H1 (cell line): ENCODE data around the gene MTF2. TPM values are rescaled to one million over a fixed set of nuclear protein-coding genes. Genes with fewer than 3 reads are reported as not detected.
A peak's percentile ranks its signal among the peaks of the same experiment; 100 is the strongest.

Experiments
- CTCF ChIA-PET: fragments of 300-600 bp; sonication (Branson Sonifier 250); formaldehyde crosslinking; loops from one replicate; lab custom pipeline; 2021; ENCODE audit not compliant: partially characterized antibody; lab: Charles Lee
- POLR2A ChIA-PET: fragments of 300-600 bp; sonication (Branson Sonifier 250); formaldehyde crosslinking; loops from one replicate; lab custom pipeline; 2021; ENCODE audit warnings: inconsistent platforms; ENCODE audit not compliant: partially characterized antibody; lab: Charles Lee
- DNase-seq, 2 experiments: peaks; one replicate each; pipeline versions ENCODE4 v3.0.0 to v3.0.0-alpha.2; 2010 to 2022; ENCODE audit warnings: low spot score in 2 of 2, low read depth in 1 of 2, mixed read lengths in 1 of 2
- FAIRE-seq: peaks from 2 replicates; lab custom pipeline; 2011; peaks lifted over from hg19 to GRCh38; lab: Jason Lieb, UNC
- H2AFZ ChIP-seq: 2 replicates; pipeline ENCODE4 v1.8.1; 2012; ENCODE audit warnings: low read length, inconsistent platforms
- H2AK5ac ChIP-seq: 2 replicates; pipeline ENCODE4 v1.6.1; 2013; ENCODE audit warnings: low read depth, low read length
- H2BK120ac ChIP-seq: replicated peaks from 2 replicates; pipeline ENCODE3; 2013; ENCODE audit warnings: low read depth, low read length, inconsistent platforms
- H2BK12ac ChIP-seq: 2 replicates; pipeline ENCODE4 v1.6.1; 2013; ENCODE audit warnings: low read depth, low read length
- H2BK15ac ChIP-seq: 2 replicates; pipeline ENCODE4 v1.6.1; 2013; ENCODE audit warnings: low read length
- H2BK20ac ChIP-seq: 2 replicates; pipeline ENCODE4 v1.6.1; 2013; ENCODE audit warnings: low read length
- H2BK5ac ChIP-seq: 2 replicates; pipeline ENCODE4 v1.6.1; 2013; ENCODE audit warnings: low read depth, low read length
- H3K14ac ChIP-seq: 2 replicates; pipeline ENCODE4 v1.6.1; 2013; ENCODE audit warnings: inconsistent platforms; ENCODE audit not compliant: insufficient read length
- H3K18ac ChIP-seq: 2 replicates; pipeline ENCODE4 v1.6.1; 2013; ENCODE audit warnings: low read length; ENCODE audit errors: extremely low read depth
- H3K23ac ChIP-seq: 2 replicates; pipeline ENCODE4 v1.6.1; 2013; ENCODE audit warnings: inconsistent platforms; ENCODE audit not compliant: insufficient read length
- H3K23me2 ChIP-seq: 2 replicates; pipeline ENCODE4 v1.6.1; 2013; ENCODE audit warnings: low read depth, low read length
- H3K27ac ChIP-seq: 2 replicates; pipeline ENCODE4 v1.6.1; 2011; ENCODE audit warnings: low read depth, low read length, inconsistent platforms
- H3K27me3 ChIP-seq, 4 experiments: replicated peaks in 1 of 4; 1 replicate in 1 of 4; 2 replicates in 3 of 4; pipeline versions ENCODE4 v1.6.1 to v1.8.1; 2011 to 2013; ENCODE audit warnings: low read length in 3 of 4, mild to moderate bottlenecking in 3 of 4, inconsistent platforms in 2 of 4, mixed read lengths in 2 of 4, moderate library complexity in 1 of 4; ENCODE audit not compliant: control insufficient read depth in 3 of 4, insufficient read depth in 3 of 4; ENCODE audit errors: extremely low read depth in 1 of 4
- H3K36me3 ChIP-seq, 4 experiments: 2 replicates each; pipeline versions ENCODE4 v1.6.1 to v1.8.1; 2011 to 2013; ENCODE audit warnings: mild to moderate bottlenecking in 4 of 4, low read length in 3 of 4, moderate library complexity in 2 of 4, control low read depth in 1 of 4, inconsistent platforms in 1 of 4; ENCODE audit not compliant: insufficient read depth in 4 of 4, control insufficient read depth in 2 of 4
- H3K4ac ChIP-seq: replicated peaks from 2 replicates; pipeline ENCODE3; 2013; ENCODE audit warnings: low read length, low read depth, mixed read lengths, inconsistent platforms; ENCODE audit not compliant: insufficient read length
- H3K4me1 ChIP-seq, 4 experiments: replicated peaks in 1 of 4; 1 replicate in 1 of 4; 2 replicates in 3 of 4; pipeline versions ENCODE4 v1.6.1 to v1.8.1; 2011 to 2013; ENCODE audit warnings: low read length in 3 of 4, inconsistent platforms in 2 of 4, mixed read lengths in 1 of 4; ENCODE audit not compliant: insufficient read depth in 4 of 4, control insufficient read depth in 3 of 4
- H3K4me2 ChIP-seq, 2 experiments: 2 replicates each; pipeline versions ENCODE4 v1.6.1 to v1.8.1; 2011 to 2013; ENCODE audit warnings: low read depth in 2 of 2, low read length in 2 of 2, control low read depth in 1 of 2, inconsistent platforms in 1 of 2, mild to moderate bottlenecking in 1 of 2; ENCODE audit not compliant: insufficient read depth in 1 of 2
- H3K4me3 ChIP-seq, 4 experiments: fragments of 200-600, 300-600 bp in 1 of 4; sonication (generic), shearing (Covaris generic), sonication (Bioruptor Twin) in 1 of 4; 2 replicates each; pipeline versions ENCODE4 v1.5.1 to v1.8.1; 2011 to 2016; ENCODE audit warnings: low read length in 4 of 4, low read depth in 3 of 4, control low read depth in 2 of 4, inconsistent platforms in 2 of 4, mild to moderate bottlenecking in 2 of 4, mixed read lengths in 1 of 4, moderate library complexity in 1 of 4; ENCODE audit not compliant: insufficient read depth in 2 of 4; ENCODE audit errors: extremely low read depth in 1 of 4
- H3K56ac ChIP-seq: replicated peaks from 2 replicates; pipeline ENCODE3; 2013; ENCODE audit warnings: low read depth, mild to moderate bottlenecking, mixed read lengths, low read length, inconsistent platforms; ENCODE audit not compliant: insufficient read length
- H3K79me1 ChIP-seq: 2 replicates; pipeline ENCODE4 v1.6.1; 2013; ENCODE audit warnings: low read depth, low read length, control low read depth
- H3K79me2 ChIP-seq, 2 experiments: 2 replicates each; pipeline versions ENCODE4 v1.6.1 to v1.8.1; 2012 to 2013; ENCODE audit warnings: low read length in 2 of 2, mild to moderate bottlenecking in 2 of 2, inconsistent platforms in 1 of 2; ENCODE audit not compliant: insufficient read depth in 2 of 2, control insufficient read depth in 1 of 2
- H3K9ac ChIP-seq, 4 experiments: replicated peaks in 1 of 4; 1 replicate in 1 of 4; 2 replicates in 3 of 4; pipeline versions ENCODE4 v1.6.1 to v1.8.1; 2011 to 2013; ENCODE audit warnings: low read depth in 3 of 4, low read length in 3 of 4, control low read depth in 2 of 4, mild to moderate bottlenecking in 2 of 4, moderate library complexity in 2 of 4, inconsistent platforms in 1 of 4; ENCODE audit errors: extremely low read depth in 1 of 4
- H3K9me3 ChIP-seq, 2 experiments: 2 replicates each; pipeline versions ENCODE4 v1.6.1 to v1.8.1; 2012 to 2013; ENCODE audit warnings: mild to moderate bottlenecking in 2 of 2, moderate library complexity in 2 of 2, control low read depth in 1 of 2, inconsistent platforms in 1 of 2, low read depth in 1 of 2, low read length in 1 of 2, mixed read lengths in 1 of 2; ENCODE audit not compliant: insufficient read depth in 2 of 2
- H4K20me1 ChIP-seq, 2 experiments: replicated peaks in 1 of 2; 2 replicates each; pipeline versions ENCODE3 to v1.8.1; 2011 to 2013; ENCODE audit warnings: inconsistent platforms in 2 of 2, low read length in 2 of 2, mild to moderate bottlenecking in 1 of 2; ENCODE audit not compliant: insufficient read depth in 2 of 2, control insufficient read depth in 1 of 2
- H4K5ac ChIP-seq: 2 replicates; pipeline ENCODE4 v1.6.1; 2013; ENCODE audit warnings: low read length, low read depth, mixed read lengths, inconsistent platforms; ENCODE audit not compliant: insufficient read length
- H4K8ac ChIP-seq: 2 replicates; pipeline ENCODE4 v1.8.0; 2013; ENCODE audit warnings: mild to moderate bottlenecking, moderate library complexity, low read length, inconsistent platforms; ENCODE audit not compliant: insufficient read depth; ENCODE audit errors: extremely low read depth
- H4K91ac ChIP-seq: replicated peaks from 2 replicates; pipeline ENCODE3; 2013; ENCODE audit warnings: low read length, mixed read lengths, inconsistent platforms; ENCODE audit not compliant: insufficient read length
- ATF2 ChIP-seq: IDR thresholded peaks from 2 replicates; pipeline ENCODE4 v1.6.1; 2012; ENCODE audit warnings: low read length, inconsistent platforms
- BRCA1 ChIP-seq: IDR thresholded peaks from 2 replicates; pipeline ENCODE4 v1.6.1; 2012; ENCODE audit warnings: low read depth, low read length, improper control_type of control experiment
- CBX5 ChIP-seq: fragments of 300-800, 300-1000 bp; sonication (generic); IDR thresholded peaks from 2 replicates; pipeline ENCODE4 v1.7.1; 2016; ENCODE audit warnings: antibody characterized with exemption, low read length, low read depth
- GTF2F1 ChIP-seq: IDR thresholded peaks from 2 replicates; pipeline ENCODE4 v1.6.1; 2012; ENCODE audit warnings: low read depth, low read length, improper control_type of control experiment, borderline replicate concordance
- HDAC2 ChIP-seq, 2 experiments: fragments of 300-600 bp in 1 of 2; sonication (generic) in 1 of 2; IDR thresholded peaks; 2 replicates each; pipeline ENCODE4 v1.6.1; 2011 to 2012; ENCODE audit warnings: low read depth in 2 of 2, low read length in 2 of 2, mild to moderate bottlenecking in 2 of 2, moderate library complexity in 2 of 2, borderline replicate concordance in 1 of 2, inconsistent platforms in 1 of 2
- JUND ChIP-seq: IDR thresholded peaks from 2 replicates; pipeline ENCODE4 v1.6.1; 2011; ENCODE audit warnings: mild to moderate bottlenecking, improper control_type of control experiment, low read length
- NANOG ChIP-seq: IDR thresholded peaks from 2 replicates; pipeline ENCODE4 v1.6.1; 2011; ENCODE audit warnings: low read length, low read depth, mild to moderate bottlenecking, inconsistent platforms; ENCODE audit not compliant: insufficient read depth, poor library complexity, severe bottlenecking
- POLR2A ChIP-seq, 2 experiments: IDR thresholded peaks; 1 replicate in 1 of 2; 2 replicates in 1 of 2; pipeline ENCODE4 v1.6.1; 2011; ENCODE audit warnings: low read depth in 2 of 2, low read length in 2 of 2, mild to moderate bottlenecking in 2 of 2; ENCODE audit errors: control extremely low read depth in 1 of 2
- SIN3A ChIP-seq, 2 experiments: IDR thresholded peaks in 1 of 2; conservative IDR thresholded peaks in 1 of 2; 2 replicates each; pipeline ENCODE4 v1.6.1; 2011 to 2012; ENCODE audit warnings: low read length in 2 of 2, improper control_type of control experiment in 1 of 2, low read depth in 1 of 2, mild to moderate bottlenecking in 1 of 2
- SP1 ChIP-seq: IDR thresholded peaks from 2 replicates; pipeline ENCODE4 v1.6.1; 2011; ENCODE audit warnings: low read depth, low read length
- SP2 ChIP-seq: IDR thresholded peaks from 2 replicates; pipeline ENCODE4 v1.6.1; 2012; ENCODE audit warnings: mild to moderate bottlenecking, low read length, inconsistent platforms
- SUZ12 ChIP-seq: fragments of 200-600 bp; sonication (generic); IDR thresholded peaks from 2 replicates; pipeline ENCODE4 v1.6.1; 2012; ENCODE audit warnings: mild to moderate bottlenecking, inconsistent platforms, low read length, moderate library complexity, mixed read lengths
- WGBS, 2 experiments: shearing (Covaris generic) in 1 of 2; methylation state at CpG; one replicate each; pipeline versions ENCODE4 v1.1.6 to v1.1.7; 2013 to 2015; ENCODE audit warnings: low lambda C conversion rate in 2 of 2, mixed read lengths in 2 of 2, inconsistent platforms in 1 of 2, low coverage in 1 of 2, missing lambda C conversion rate in 1 of 2; ENCODE audit not compliant: insufficient replicate concordance in 2 of 2, insufficient coverage in 1 of 2, insufficient read length in 1 of 2; ENCODE audit errors: extremely low coverage in 1 of 2, missing lambda C conversion rate in 1 of 2; 5-methylcytosine and 5-hydroxymethylcytosine counted together
- polyA plus RNA-seq, 7 experiments: library from polyadenylated mRNA; depleted of rRNA in 3 of 7; stranded (reverse) in 5 of 7; unstranded in 2 of 7; fragments of >200 nt in 5 of 7; fragments of 200-250 nt in 2 of 7; gene quantifications; 1 replicate in 5 of 7; 2 replicates in 1 of 7; 4 replicates in 1 of 7; pipeline versions ENCODE4 v1.2.1 to v1.2.3, GENCODE V29; 2011 to 2013; ENCODE audit warnings: missing spikeins in 2 of 7, mixed read lengths in 2 of 7
- total RNA-seq: library from RNA; stranded (reverse); fragmentation: NEBNext Ultra II Directional; extraction: Animal tissue kit (Norgen Biotek cat#: 25700); gene quantifications from 2 replicates; pipeline ENCODE4 v1.2.1, GENCODE V29; 2021

MTF2 gene
- total and polyA plus RNA-seq, 2 of the 8 experiments (the other 6 are each of a cell fraction or from before 2014, with no cell fraction given), result 72.1 to 102 TPM

GRCh38 chr1:93177991-93178390 lies 98.9 kb downstream of the MTF2 start:
- H3K9me3 ChIP-seq, result no peaks in the 10 kb centered on the region
- no peaks in the 10 kb centered on the region; a peak in 1 of 7 replicates for H3K4me1 ChIP-seq
- ChIA-PET POLR2A (interaction anchor here (0.6 to 1.4 kb wide), 2 partner anchors 28 to 79 kb away, joined by 3 read pairs; no protein-coding TSS in a partner anchor), CTCF (no interaction called here)
- no peaks in the 10 kb centered on the region; a peak in 1 of 8 replicates for H3K36me3 ChIP-seq
- H3K79me1 ChIP-seq, result peaks cover 4% of the 10 kb centered on the region; the same call in 1 of the 2 replicates
- H3K4ac ChIP-seq, result no peak overlapping the region
- H3K23ac ChIP-seq, result no peak overlapping the region
- H3K27me3 ChIP-seq, result no peaks in the 10 kb centered on the region
- no peak overlapping the region for H3K14ac ChIP-seq
- no peak overlapping the region for H2BK20ac ChIP-seq
- FAIRE-seq, result no peak
- no peak overlapping the region for H3K56ac ChIP-seq
- WGBS, 2 experiments, result 90% methylated on average over 4 of the region's 4 CpGs; no CpG with 5 or more reads in 1 of the 2 experiments
- H3K79me2 ChIP-seq, result peaks cover 0 to 69% of the 10 kb centered on the region in 2 experiments; a peak in 2 of 4 replicates
- H2BK5ac ChIP-seq, result no peak overlapping the region
- DNase-seq, result no peak
- no peak overlapping the region for H2AK5ac ChIP-seq
- no peak overlapping the region for H4K5ac ChIP-seq
- peak overlapping the region; percentile 80 to 97; a peak in 3 of 4 replicates for H3K4me2 ChIP-seq
- H2BK12ac ChIP-seq, result no peak overlapping the region
- H4K20me1 ChIP-seq, result peaks cover 0 to 2% of the 10 kb centered on the region in 2 experiments
- H3K4me3 ChIP-seq, result peak overlapping the region in 2 of 4 experiments; percentile 98 to 99; a peak in 3 of 8 replicates
- no peak overlapping the region for H2BK120ac ChIP-seq
- no peak overlapping the region for H2AFZ ChIP-seq
- H3K23me2 ChIP-seq, result peaks cover 5% of the 10 kb centered on the region
- no peak overlapping the region for H3K27ac ChIP-seq
- H4K91ac ChIP-seq, result no peak overlapping the region
- H3K9ac ChIP-seq, result no peak overlapping the region; a peak in 1 of 7 replicates
- no peak overlapping the region for H4K8ac ChIP-seq
- no peak overlapping the region for H3K18ac ChIP-seq
- no peak overlapping the region for H2BK15ac ChIP-seq
- no peak for TF ChIP-seq NANOG
- no peak for TF ChIP-seq SUZ12
- no peak for TF ChIP-seq HDAC2 (IDR thresholded peaks at IDR 0.05; ENCODE audit: borderline replicate concordance in 1 of 2, low read depth in 2 of 2, low read length in 2 of 2)
- TF ChIP-seq ATF2, result no peak
- no peak for TF ChIP-seq JUND
- no peak for TF ChIP-seq BRCA1
- TF ChIP-seq GTF2F1, result no peak
- TF ChIP-seq CBX5, result no peak
- no peak for TF ChIP-seq POLR2A (IDR thresholded peaks at IDR 0.05; ENCODE audit: control extremely low read depth in 1 of 2, low read depth in 2 of 2, low read length in 2 of 2)
- TF ChIP-seq SIN3A (conservative IDR thresholded peaks at IDR 0.05 in 1 of 2, IDR thresholded peaks at IDR 0.05 in 1 of 2; ENCODE audit: low read depth in 1 of 2, low read length in 2 of 2), result no peak
- TF ChIP-seq SP1, result no peak
- no peak for TF ChIP-seq SP2
